IPS-18a (cell line): ENCODE results near the gene PGGT1B.

Experiments used
- H3K27ac ChIP-seq: one replicate; pipeline ENCODE4 v1.5.1; 2013; ENCODE audit warnings: low read length
- H3K27me3 ChIP-seq: one replicate; pipeline ENCODE4 v1.6.1; 2013; ENCODE audit warnings: mild to moderate bottlenecking, low read length; ENCODE audit not compliant: control insufficient read depth, insufficient read depth
- H3K36me3 ChIP-seq: one replicate; pipeline ENCODE4 v1.6.1; 2013; ENCODE audit warnings: low read depth, low read length; ENCODE audit not compliant: control insufficient read depth
- H3K4me1 ChIP-seq: one replicate; pipeline ENCODE4 v1.6.1; 2013; ENCODE audit warnings: low read depth, low read length; ENCODE audit not compliant: control insufficient read depth
- H3K4me3 ChIP-seq: one replicate; pipeline ENCODE4 v1.5.1; 2013; ENCODE audit warnings: low read length
- H3K9ac ChIP-seq: one replicate; pipeline ENCODE4 v1.6.1; 2013; ENCODE audit warnings: mild to moderate bottlenecking, low read length, moderate library complexity
- H3K9me3 ChIP-seq: one replicate; pipeline ENCODE4 v1.6.1; 2013; ENCODE audit warnings: low read depth, low read length; ENCODE audit not compliant: control insufficient read depth

PGGT1B gene

GRCh38 chr5:115196161-115196560 is 66.5 kb downstream of the PGGT1B start:
- Histone ChIP-seq H3K27ac (no peak overlapping the region), H3K9ac (no peak overlapping the region), H3K9me3 (no peaks in the 10 kb centered on the region), H3K27me3 (no peaks in the 10 kb centered on the region), H3K36me3 (no peaks in the 10 kb centered on the region), H3K4me1 (no peaks in the 10 kb centered on the region), H3K4me3 (no peak overlapping the region)

- Histone ChIP-seq H3K4me3 (no peak overlapping the region), H3K9ac (no peak overlapping the region), H3K27ac (no peak overlapping the region), H3K9me3 (no peaks in the 10 kb centered on the region), H3K4me1 (peaks cover 7% of the 10 kb centered on the region), H3K36me3 (no peaks in the 10 kb centered on the region), H3K27me3 (no peaks in the 10 kb centered on the region)
Observed at GRCh38 chr5:115194676-115195075, 68.0 kb downstream of the PGGT1B start.

- H3K4me1 ChIP-seq = peaks cover 10% of the 10 kb centered on the region
- H3K27ac ChIP-seq = no peak overlapping the region
- no peak overlapping the region for H3K4me3 ChIP-seq
- no peaks in the 10 kb centered on the region for H3K27me3 ChIP-seq
- H3K36me3 ChIP-seq = no peaks in the 10 kb centered on the region
- H3K9ac ChIP-seq = no peak overlapping the region
- no peaks in the 10 kb centered on the region for H3K9me3 ChIP-seq
Observed at GRCh38 chr5:115193295-115193694, 69.4 kb downstream of the PGGT1B start.

GRCh38 chr5:115192098-115192497 is 70.6 kb downstream of the PGGT1B start:
- Histone ChIP-seq H3K9me3 (no peaks in the 10 kb centered on the region), H3K27me3 (no peaks in the 10 kb centered on the region), H3K27ac (no peak overlapping the region), H3K4me1 (peaks cover 10% of the 10 kb centered on the region), H3K36me3 (no peaks in the 10 kb centered on the region), H3K9ac (no peak overlapping the region), H3K4me3 (no peak overlapping the region)

- Histone ChIP-seq H3K9ac (no peak overlapping the region), H3K9me3 (no peaks in the 10 kb centered on the region), H3K27ac (no peak overlapping the region), H3K4me3 (no peak overlapping the region), H3K4me1 (peaks cover 10% of the 10 kb centered on the region), H3K27me3 (no peaks in the 10 kb centered on the region), H3K36me3 (no peaks in the 10 kb centered on the region)
Observed at GRCh38 chr5:115191474-115192031, 71.1 kb downstream of the PGGT1B start.

GRCh38 chr5:115190388-115190787 is 72.3 kb downstream of the PGGT1B start:
- Histone ChIP-seq H3K4me3 (no peak overlapping the region), H3K36me3 (no peaks in the 10 kb centered on the region), H3K27ac (no peak overlapping the region), H3K9ac (no peak overlapping the region), H3K9me3 (no peaks in the 10 kb centered on the region), H3K27me3 (no peaks in the 10 kb centered on the region), H3K4me1 (peaks cover 10% of the 10 kb centered on the region)

- H3K27me3 ChIP-seq = no peaks in the 10 kb centered on the region
- H3K36me3 ChIP-seq = no peaks in the 10 kb centered on the region
- H3K4me3 ChIP-seq = no peak overlapping the region
- H3K4me1 ChIP-seq = peaks cover 10% of the 10 kb centered on the region
- H3K9ac ChIP-seq = no peak overlapping the region
- H3K9me3 ChIP-seq = no peaks in the 10 kb centered on the region
- no peak overlapping the region for H3K27ac ChIP-seq
Observed at GRCh38 chr5:115189866-115190265, 72.8 kb downstream of the PGGT1B start.

GRCh38 chr5:115186794-115187193 is 75.9 kb downstream of the PGGT1B start:
- no peak overlapping the region for H3K9ac ChIP-seq
- no peak overlapping the region for H3K27ac ChIP-seq
- H3K4me1 ChIP-seq = peaks cover 10% of the 10 kb centered on the region
- no peaks in the 10 kb centered on the region for H3K9me3 ChIP-seq
- no peak overlapping the region for H3K4me3 ChIP-seq
- H3K27me3 ChIP-seq = peaks cover 14% of the 10 kb centered on the region
- H3K36me3 ChIP-seq = no peaks in the 10 kb centered on the region

- Histone ChIP-seq H3K27ac (no peak overlapping the region), H3K27me3 (peaks cover 35% of the 10 kb centered on the region), H3K4me3 (no peak overlapping the region)
Observed at GRCh38 chr5:115184770-115185169, 77.9 kb downstream of the PGGT1B start.

GRCh38 chr5:115181757-115182156 is 80.9 kb downstream of the PGGT1B start:
- H3K4me3 ChIP-seq = no peak overlapping the region
- H3K27me3 ChIP-seq = peaks cover 65% of the 10 kb centered on the region
- no peak overlapping the region for H3K9ac ChIP-seq
- no peaks in the 10 kb centered on the region for H3K4me1 ChIP-seq
- no peak overlapping the region for H3K27ac ChIP-seq
- no peaks in the 10 kb centered on the region for H3K36me3 ChIP-seq
- no peaks in the 10 kb centered on the region for H3K9me3 ChIP-seq

More at GRCh38 chr5:115184770-115185169, 77.9 kb downstream of the PGGT1B start:
- no peak overlapping the region for H3K9ac ChIP-seq
- H3K9me3 ChIP-seq = no peaks in the 10 kb centered on the region
- no peaks in the 10 kb centered on the region for H3K36me3 ChIP-seq
- peaks cover 4% of the 10 kb centered on the region for H3K4me1 ChIP-seq

- Histone ChIP-seq H3K4me1 (no peaks in the 10 kb centered on the region), H3K9me3 (no peaks in the 10 kb centered on the region), H3K36me3 (no peaks in the 10 kb centered on the region), H3K9ac (no peak overlapping the region), H3K4me3 (peak overlapping the region; percentile 55), H3K27me3 (peaks cover 71% of the 10 kb centered on the region), H3K27ac (no peak overlapping the region)
Observed at GRCh38 chr5:115180165-115180709, 82.4 kb downstream of the PGGT1B start.

- H3K27ac ChIP-seq = no peak overlapping the region
- H3K27me3 ChIP-seq = peaks cover 71% of the 10 kb centered on the region
- H3K4me3 ChIP-seq = peak overlapping the region; percentile 55
- no peak overlapping the region for H3K9ac ChIP-seq
- H3K4me1 ChIP-seq = no peaks in the 10 kb centered on the region
- H3K9me3 ChIP-seq = no peaks in the 10 kb centered on the region
- no peaks in the 10 kb centered on the region for H3K36me3 ChIP-seq
Observed at GRCh38 chr5:115179394-115180164, 83.1 kb downstream of the PGGT1B start.
